Ishikawa (cell line): ENCODE measurements around the gene PSMA3.

Experiments
- CEBPB ChIP-seq: IDR thresholded peaks from 2 replicates; pipeline ENCODE4 v1.6.1; 2012
- EP300 ChIP-seq: IDR thresholded peaks from 2 replicates; pipeline ENCODE4 v1.6.1; 2012; ENCODE audit warnings: borderline replicate concordance
- FOXM1 ChIP-seq: IDR thresholded peaks from 2 replicates; pipeline ENCODE4 v1.6.1; 2012; ENCODE audit warnings: low read depth, borderline replicate concordance
- MAX ChIP-seq: IDR thresholded peaks from 2 replicates; pipeline ENCODE4 v1.6.1; 2012
- NFIC ChIP-seq: IDR thresholded peaks from 2 replicates; pipeline ENCODE4 v1.6.1; 2012
- RAD21 ChIP-seq: IDR thresholded peaks from 2 replicates; pipeline ENCODE4 v1.6.1; 2012; ENCODE audit warnings: low read depth
- TAF1 ChIP-seq: IDR thresholded peaks from 2 replicates; pipeline ENCODE4 v1.6.1; 2012; ENCODE audit warnings: low read depth, mild to moderate bottlenecking
- TCF12 ChIP-seq: IDR thresholded peaks from 2 replicates; pipeline ENCODE4 v1.6.1; 2012; ENCODE audit warnings: low read depth
- TEAD4 ChIP-seq: IDR thresholded peaks from 2 replicates; pipeline ENCODE4 v1.6.1; 2012
- YY1 ChIP-seq: IDR thresholded peaks from 2 replicates; pipeline ENCODE4 v1.6.1; 2012; ENCODE audit warnings: low read depth

- no peak for TF ChIP-seq CEBPB
- TF ChIP-seq TAF1, result no peak
- no peak for TF ChIP-seq RAD21
- TF ChIP-seq FOXM1, result no peak
- TF ChIP-seq TEAD4, result no peak
- no peak for TF ChIP-seq NFIC
- TF ChIP-seq MAX, result no peak
- TF ChIP-seq EP300, result no peak
- TF ChIP-seq TCF12, result no peak
- TF ChIP-seq YY1, result no peak
Measured at GRCh38 chr14:58238252-58239243, 6.1 kb upstream of the PSMA3 start.
